ENCODE results near the gene ZNF274.
"Not testable (repeated sequence)": the region's sequence is repeated elsewhere in the genome, so short reads cannot be mapped to it uniquely, and the experiment has no call there.

Gene ZNF274

DNA sequence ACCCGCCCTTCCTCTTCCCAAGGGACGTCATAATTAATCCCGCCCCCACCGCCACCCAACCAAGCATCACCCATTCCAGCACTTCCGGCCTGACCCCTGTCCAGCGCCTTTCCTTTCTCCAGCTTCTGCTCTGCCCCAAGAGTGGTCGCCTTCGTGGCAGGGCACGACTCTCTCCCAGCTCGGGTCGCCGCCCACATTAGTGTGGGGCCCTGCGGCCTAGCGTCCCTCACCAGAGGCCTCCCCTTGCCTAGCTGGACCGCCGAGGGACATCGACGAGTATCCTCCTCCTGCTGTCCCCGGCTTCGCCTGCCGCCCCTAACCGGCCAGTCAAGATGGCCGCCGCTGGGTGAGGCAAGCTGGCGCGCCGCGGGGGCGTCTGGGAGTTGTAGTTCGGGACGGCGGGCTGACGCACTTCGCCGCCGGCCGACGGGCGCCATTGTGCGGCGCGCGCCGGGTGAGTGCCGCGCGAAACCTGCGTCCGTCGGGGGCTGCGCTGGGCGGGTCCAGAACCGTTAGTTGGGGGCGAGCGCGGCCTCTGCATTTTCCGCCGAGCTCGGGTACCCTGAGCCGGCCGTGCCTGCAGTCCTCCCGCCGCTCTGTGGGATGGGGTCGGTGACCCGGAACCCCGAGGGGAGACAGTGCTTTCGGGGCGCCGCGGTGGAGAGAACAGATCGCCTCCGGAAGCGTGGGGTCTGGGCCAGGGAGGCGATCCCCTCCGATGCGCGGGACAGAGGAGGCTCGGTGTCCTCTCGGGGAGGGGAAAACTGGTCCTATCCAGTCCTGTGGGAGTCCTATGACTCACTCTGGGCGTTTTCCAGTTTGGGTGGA is at the start of gene ZNF274:
ZNF274 (plus strand) TSS at position 73 of the 828 bp plus-strand sequence. CDS start 905 bp downstream, outside the sequence.
- peak; percentile 94 for DNase-seq

DNA sequence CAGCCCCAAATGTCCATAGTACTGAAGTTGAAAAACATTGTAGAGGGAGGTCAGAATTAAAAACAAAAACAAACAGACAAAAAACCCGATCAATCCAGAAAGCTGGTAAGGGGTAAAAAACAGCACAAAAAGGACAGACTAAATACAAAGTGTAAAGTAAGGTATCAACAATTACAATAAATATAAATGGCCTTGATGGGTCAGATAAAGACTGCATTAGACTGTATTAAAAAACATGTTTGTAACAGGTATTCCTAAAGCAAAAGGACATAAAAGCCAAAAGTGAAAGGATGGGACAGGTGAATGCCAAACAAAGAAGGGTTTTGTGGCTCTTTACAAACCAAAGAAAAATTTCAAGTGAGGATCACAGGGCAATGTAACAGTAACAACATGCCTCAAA is 48.6 kb upstream of the ZNF274 start:
- DNase-seq: no peak

DNA sequence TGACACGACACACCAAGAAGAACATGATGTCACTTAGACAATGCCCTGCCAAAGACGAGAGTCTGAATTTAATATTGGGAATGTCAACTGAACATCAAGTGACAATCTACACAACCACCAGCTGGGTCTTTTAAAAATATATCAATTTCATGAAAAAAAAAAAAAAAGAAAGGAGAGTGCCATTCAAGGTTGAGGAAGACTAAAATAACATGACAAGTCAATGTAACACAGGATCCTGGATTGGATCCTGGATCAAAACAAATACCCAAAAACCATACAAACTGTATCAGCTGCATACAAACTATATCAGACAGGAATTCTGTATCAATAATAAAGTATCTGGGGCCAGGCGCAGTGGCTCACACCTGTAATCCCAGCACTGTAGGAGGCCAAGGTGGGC is 37.0 kb upstream of the ZNF274 start:
- no peak for DNase-seq

DNA sequence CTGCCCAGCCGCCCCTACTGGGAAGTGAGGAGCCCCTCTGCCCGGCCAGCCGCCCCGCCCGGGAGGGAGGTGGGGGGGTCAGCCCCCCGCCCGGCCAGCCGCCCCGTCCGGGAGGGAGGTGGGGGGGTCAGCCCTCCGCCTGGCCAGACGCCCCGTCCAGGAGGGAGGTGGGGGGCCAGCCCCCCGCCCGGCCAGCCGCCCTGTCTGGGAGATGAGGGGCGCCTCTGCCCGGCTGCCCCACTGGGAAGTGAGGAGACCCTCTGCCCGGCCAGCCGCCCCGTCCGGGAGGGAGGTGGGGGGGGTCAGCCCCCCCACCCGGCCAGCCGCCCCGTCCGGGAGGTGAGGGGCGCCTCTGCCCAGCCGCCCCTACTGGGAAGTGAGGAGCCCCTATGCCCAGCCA is 35.4 kb upstream of the ZNF274 start:
- not testable (repeated sequence) for DNase-seq

DNA sequence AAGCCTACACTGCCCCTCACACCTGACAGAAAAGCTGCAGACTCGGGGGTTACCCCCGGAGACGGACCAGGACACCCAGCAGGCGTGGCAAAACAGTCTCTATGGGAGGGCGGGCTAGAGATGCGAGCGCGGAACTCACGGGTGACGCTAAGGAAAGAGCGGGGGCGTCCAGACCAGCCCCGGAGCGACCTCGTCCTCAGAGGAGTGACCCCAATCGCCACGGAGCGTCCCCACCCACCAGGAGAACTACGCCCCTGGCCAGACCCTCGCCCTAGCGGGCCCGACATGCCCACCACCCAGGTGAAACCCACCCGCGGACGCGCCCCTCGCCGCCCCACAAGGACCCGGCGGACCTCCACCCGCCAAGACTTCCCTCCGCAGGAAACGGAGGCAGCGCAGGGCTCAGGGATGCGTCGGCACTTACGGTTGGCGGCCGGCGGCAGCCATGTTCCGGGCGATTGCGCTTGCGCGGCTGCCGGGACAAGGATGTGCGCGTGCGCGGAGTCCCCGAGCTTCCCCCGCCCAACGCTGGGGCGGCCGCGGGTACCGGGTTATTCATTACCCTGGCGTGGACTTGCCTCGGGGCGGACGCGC is 32.4 kb upstream of the ZNF274 start, which contains the start of gene ZNF329:
ZNF329 (minus strand) TSS at position 462 of the 594 bp plus-strand sequence. CDS start 21,286 bp downstream, outside the sequence.
- DNase-seq: peak; percentile 94

DNA sequence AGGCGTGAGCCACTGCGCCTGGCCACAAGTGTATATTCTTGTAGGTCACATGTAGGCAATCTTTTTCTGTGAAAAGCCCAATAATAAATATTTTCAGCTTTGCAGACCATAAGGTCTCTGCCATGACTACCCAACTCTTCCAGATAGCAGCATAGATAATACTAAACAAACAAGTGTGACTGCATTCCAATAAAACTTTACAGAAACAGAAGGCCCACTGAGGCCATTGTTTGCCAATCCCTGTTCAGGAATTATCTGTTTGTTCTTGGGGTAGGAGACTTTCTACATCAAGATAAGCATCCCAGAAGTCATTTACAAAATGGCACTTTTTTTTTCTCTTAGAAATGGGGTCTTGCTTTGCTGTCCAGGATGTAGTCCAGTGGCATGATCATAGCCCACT is 29.5 kb upstream of the ZNF274 start:
- DNase-seq: no peak

DNA sequence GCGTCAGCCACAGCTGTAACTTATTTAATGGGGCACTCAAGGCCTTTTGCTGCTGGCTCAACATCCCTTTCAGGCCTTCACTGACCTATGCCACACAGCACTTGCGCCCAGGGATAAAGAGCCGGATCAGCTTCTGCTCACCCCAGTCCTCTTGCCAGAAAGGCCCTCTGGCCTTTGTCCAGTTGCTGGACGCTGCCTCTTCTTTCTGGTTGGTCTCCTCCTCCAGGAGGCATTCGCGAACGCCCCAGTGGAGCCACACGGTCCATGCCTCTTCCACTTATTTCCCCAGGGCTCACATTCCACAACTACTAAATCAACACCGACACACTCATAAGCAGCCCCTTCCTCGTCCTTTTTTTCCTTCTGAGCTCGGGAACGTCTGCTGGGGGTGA is 28.6 kb upstream of the ZNF274 start:
- peak; percentile 3 for DNase-seq

DNA sequence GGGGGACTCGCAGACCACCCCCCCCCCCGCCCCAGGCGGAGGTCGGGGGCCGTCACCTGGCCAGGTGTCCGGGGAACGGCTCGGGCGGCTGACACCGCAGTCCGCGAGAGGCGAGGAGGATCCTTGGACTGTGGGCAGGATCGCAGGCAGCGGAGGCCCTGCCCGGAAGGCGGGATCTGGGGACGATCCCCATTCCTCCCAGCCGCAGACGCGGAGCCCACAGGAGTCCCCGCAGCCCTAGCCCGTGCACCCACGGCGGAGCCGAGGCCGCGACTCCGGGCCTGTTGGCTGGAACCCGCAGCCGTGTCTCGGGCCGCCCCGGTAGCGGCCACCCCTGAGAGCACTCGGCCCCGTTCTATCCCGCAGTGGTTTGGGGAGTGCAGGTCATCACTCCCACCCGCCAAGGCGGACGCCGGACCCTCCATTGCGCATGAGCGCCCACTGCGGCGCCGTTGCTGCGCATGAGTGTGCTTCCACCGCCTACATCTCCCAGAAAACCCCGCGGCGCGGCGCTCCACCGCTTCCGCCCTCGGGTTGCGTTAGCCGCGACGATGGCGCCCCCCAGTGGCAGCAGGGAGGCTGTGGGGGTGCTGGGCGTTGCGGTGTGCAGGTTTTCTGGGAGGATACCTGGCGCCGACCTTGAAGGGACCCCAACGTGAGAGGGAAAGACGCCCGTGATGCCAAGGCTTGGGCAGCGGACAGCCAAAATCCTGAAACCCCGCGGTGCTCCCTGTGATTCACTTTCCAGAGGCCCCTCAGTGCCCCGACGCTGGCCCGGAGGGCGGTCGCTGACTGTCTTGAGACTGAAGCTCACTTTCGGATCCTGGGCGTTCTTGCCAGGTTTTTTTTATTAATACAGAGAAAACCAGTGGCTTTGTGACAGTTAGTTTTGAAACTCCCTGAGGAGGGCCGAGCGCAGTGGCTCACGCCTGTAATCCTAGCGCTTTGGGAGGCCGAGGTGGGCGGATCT is 27.9 kb upstream of the ZNF274 start:
- DNase-seq: peak; percentile 99

DNA sequence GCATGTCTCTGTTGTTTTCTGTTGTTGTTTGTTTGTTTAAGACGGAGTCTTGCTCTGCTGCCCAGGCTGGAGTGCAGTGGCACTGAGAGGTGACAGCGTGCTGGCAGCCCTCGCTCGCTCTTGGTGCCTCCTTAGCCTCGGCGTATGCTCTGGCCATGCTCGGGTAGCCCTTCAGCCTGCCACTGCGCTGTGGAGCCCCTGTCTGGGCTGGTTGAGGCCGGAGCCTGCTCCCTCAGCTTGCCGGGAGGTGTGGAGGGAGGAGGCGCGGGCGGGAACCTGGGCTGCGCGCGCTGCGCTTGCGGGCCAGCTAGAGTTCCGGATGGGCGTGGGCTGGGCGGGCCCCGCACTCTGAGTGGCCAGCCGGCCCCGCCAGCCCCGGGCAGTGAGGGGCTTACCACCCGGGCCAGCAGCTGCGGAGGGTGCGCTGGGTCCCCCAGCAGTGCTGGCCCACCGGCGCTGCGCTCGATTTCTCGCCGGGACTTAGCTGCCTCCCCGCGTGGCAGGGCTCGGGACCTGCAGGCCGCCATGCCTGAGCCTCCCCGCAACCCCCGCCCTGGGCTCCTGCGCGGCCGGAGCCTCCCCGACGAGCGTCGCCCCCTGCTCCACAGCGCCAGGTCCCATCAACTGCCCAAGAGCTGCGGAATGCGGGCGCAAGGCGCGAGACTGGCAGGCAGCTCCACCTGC is 25.7 kb upstream of the ZNF274 start:
- no peak for DNase-seq

DNA sequence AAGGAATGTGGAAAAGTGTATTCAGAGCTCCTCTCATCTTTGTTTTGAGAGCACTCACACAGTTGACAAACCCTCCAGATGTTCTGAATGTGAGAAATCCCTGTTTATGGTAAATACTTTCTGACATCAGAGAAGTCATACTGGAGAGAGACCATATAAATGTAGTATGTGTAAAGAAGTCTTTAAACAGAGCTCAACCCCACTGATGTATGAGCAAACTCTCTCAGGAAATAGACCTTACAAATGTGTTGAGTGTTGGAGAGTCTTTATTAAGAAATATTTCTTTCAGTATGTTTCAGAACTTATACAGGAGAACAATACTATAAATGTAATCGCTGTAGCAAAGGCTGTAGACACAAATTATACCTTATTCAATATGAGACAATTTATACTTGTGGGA is 16.6 kb upstream of the ZNF274 start:
- DNase-seq: no peak

DNA sequence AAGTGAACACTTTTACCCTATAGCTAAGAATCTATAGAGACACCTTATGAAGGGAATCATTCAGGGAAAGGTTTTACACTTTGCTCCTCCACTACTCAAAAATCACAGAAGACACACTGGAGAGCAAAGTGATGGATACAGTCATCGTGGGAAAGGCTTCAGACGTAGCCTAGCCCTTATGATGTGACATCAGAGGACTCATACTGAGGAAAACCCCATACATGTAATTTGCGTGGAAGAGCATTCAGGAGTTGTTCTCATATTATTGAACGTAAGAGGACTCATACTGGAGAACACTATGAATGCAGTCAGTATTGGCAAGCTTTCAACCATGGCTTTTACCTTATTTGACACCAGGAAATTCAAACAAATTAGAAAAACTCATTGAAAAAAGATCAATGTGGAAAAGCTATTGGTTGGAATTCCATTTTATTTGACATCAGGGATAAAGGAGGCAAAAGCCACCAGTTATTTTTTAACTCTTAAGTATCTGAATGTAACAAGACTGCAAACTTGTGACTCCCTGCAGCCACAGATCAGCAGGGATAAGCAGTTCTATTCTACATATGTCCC is 16.1 kb upstream of the ZNF274 start:
- DNase-seq: no peak

DNA sequence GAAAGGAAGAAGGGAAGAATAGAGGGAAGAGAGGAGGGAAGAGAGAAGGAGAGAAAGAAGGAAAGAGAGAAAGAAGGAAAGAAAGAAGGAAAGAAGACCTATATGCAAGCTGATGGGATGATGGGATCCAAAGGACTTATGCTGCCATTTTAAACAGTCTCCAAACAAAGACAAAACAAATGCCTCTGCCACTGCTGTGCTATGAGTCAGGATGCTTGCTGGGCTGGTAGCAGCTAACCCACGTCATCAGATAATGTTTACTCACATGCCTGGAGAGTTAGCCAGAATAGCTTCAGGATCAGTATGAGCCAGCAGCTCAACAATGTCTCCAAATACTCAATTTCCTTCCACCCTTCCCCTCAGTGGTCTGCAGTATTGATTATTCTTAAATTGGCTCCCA is 12.0 kb upstream of the ZNF274 start:
- no peak for DNase-seq

DNA sequence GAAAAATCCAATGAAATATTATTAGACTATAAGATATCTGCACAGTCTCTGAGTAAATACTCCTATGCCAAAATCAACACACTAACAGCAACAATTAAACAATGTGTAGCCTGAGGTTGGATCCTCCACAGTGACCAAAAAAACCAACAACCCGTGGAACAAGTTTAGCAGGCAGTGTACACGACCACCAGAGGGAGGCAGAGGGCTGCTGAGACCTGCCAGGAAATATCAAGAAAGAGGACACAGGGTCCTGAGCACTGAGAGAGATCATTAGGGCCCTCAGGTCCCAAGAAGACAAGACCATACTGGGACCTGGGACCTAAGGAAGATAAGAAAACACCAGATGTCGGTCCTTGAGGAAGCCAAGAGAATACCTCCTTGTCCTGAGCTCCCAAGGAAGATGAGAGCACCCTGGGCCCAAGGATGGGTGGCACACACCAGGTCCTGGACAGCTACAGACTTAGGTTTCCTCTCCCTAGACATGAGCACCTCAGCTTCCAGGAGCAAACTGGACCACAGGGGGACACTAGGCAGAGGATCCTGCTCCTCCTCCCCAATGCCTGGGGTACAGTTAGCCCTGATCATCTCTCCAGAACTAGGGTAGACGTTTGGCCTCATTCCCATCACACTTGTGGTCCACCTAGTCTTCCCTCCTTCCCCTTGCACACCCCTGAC is 822 bp upstream of the ZNF274 start:
- peak; percentile 64 for DNase-seq

DNA sequence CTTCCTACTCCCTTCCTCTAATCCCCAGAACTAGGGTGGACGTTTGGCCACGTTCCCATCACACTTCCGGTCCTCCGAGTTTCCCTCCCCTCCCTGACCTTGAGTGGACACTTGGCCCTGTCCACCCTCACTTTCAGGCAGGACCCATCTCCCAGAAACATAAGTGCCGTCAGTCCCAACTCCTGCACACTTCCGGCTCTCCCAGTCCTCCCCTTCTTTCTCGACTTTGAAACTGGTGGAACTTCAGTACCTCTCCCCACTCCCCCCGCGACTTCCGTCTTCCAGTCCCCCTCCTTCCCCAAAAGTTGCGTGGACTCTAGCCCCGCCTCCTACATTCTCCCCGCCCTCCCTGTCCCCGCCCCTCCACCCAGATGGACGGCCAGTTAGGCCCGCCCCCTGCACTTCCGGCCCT is 278 bp upstream of the ZNF274 start:
- peak; percentile 88 for DNase-seq

DNA sequence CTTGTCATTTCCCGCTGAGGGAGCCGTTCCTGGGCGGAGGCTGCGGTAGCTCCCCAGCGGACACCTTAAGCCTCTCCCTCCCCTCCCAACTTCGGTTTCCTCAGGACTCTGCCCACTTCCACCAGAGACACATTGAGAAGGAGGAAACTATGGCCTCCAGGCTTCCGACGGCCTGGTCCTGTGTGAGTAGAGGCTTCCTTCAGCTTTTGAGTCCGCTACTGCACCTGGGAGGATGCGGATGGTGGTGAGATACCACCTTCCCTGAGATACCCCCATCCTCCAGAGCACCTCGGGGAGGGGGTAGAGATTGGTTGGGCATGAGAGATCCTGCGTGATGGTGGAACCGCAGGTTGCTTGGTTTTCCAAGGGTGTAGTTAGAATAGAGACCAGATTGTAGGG is 955 bp downstream of the ZNF274 start:
- DNase-seq: no peak

DNA sequence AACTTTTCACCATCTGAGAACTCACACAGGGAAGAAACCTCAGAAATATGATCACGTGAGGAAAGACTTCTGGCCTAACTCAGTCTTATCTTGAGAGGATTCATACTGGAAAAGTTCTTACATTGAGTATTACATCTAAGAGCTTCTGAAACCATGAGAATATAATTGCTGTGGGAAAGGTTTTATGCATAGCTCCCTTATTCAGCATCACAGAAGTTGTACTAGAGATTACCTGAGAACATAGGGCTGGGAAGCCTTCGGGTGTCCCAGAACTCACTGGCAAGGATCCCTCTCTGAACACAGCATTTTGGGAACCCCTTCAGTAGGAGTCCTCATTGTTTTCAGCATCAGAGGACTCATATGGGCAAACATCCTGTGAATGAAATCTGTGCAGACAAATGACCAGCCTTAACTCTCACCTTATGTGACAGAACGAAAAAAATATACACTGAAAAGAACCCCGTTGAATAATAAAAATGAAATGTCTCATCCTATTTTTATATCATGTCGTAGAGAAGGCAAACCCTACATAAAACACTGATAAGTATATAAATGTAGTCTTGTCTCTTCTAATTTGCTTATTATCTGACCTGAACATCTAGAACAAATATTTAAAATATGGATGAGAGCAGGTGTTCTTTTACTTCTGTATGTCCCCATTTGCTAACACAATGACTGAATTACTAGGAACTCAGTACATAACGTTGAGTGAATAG is 14.2 kb downstream of the ZNF274 start:
- no peak for DNase-seq

DNA sequence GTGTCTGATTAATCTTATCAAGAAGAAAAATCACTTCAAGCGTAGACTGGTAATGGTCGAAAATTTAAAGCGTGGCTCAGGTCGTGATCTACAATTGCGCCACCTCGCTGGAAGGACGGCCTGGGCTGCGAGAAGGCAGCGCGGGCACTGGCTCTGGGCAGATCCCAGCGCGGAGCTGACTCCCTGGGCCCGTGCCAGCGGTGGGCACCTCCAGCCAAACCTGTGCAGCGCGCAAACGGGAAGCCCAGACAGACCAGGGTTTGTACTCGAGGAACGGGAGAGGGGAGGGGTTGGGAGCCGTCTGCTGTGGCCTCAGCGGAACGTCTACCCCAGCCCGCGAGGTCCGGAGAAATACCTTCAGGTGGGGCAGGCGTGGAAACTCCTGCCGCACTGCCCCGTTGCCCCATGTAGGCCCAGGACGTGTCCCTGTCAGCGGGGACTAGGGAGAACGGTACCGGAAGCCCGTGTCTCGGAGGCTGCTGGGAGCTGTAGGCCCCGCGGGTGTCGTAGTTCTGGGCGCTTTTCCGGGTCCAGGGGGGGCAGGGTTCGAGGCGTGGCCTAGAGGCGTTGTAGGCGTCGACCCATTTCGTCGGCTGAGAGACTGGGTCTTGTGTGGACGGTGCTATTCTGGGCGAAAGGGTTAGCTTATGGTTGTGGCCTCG is 21.1 kb downstream of the ZNF274 start:
- no peak for DNase-seq

DNA sequence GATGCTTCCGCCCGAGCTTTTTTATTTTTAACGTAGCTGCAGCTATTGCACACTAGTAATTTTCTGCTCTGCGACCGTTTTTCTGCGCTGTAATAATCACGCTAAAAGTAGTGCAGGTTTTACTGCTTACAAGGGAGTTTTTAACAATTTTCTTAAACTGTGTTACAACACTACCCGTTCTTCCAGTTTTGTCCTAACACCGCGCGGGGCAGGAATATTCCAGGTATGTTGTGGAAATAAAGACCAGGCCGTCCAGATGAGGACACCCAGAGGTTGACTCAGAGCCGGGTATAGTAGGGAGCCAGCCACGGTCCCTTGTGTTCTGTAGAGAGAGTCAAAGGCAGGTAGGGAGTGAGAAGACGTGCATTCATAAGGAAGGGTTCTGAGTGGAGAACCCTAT is 21.7 kb downstream of the ZNF274 start:
- DNase-seq: no peak

DNA sequence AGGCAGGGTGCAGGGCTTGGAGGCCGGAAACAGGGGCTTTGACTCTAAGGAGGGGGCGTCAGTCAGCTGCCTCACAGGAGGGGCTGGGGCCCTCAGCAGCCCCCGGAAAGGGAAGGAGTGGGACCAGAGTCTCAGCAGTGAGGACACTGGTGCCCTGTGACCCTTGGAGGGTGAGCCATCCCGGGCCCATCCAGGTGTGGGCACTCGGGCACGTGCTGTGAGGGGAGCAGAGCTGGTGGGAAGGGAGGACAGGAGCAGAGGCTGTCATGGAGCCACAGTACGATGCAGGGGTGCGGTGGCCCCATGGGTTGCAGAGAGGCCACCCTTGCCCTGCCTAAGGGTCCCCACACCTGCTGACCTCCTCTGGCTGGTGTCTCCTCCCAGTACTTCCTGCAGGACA is 26.7 kb downstream of the ZNF274 start:
- DNase-seq: no peak

DNA sequence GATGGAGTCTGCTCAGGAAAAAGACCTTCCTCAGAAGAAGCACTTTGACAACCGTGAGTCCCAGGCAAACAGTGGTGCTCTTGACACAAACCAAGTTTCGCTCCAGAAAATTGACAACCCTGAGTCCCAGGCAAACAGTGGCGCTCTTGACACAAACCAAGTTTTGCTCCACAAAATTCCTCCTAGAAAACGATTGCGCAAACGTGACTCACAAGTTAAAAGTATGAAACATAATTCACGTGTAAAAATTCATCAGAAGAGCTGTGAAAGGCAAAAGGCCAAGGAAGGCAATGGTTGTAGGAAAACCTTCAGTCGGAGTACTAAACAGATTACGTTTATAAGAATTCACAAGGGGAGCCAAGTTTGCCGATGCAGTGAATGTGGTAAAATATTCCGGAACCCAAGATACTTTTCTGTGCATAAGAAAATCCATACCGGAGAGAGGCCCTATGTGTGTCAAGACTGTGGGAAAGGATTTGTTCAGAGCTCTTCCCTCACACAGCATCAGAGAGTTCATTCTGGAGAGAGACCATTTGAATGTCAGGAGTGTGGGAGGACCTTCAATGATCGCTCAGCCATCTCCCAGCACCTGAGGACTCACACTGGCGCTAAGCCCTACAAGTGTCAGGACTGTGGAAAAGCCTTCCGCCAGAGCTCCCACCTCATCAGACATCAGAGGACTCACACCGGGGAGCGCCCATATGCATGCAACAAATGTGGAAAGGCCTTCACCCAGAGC is 29.6 kb downstream of the ZNF274 start:
- no peak for DNase-seq
